Measurements from ENCODE around the gene CA6. TPM values are rescaled to one million over a fixed set of nuclear protein-coding genes. Genes with fewer than 3 reads are reported as not detected.

Gene CA6
- total RNA-seq, 2 donors from 2014 or later: 1.6 to 2.5 TPM

- ATAC-seq (replicated peaks in 1 of 2): peak in 1 of 2 donors; percentile 28
- no peaks in the 10 kb centered on the region for H3K27me3 Mint-ChIP-seq (ENCODE audit: low read depth)
- no peak for DNase-seq
- H3K36me3 Mint-ChIP-seq (ENCODE audit: insufficient read depth in 2 of 2): peaks cover 0 to 2% of the 10 kb centered on the region in 2 donors
- peak overlapping the region; percentile 62 for H3K27ac Mint-ChIP-seq
- H3K4me1 Mint-ChIP-seq (ENCODE audit: low read depth): peaks cover 61% of the 10 kb centered on the region
- H3K9me3 Mint-ChIP-seq: no peaks in the 10 kb centered on the region
- peak overlapping the region; percentile 34 to 48 for H3K4me3 Mint-ChIP-seq
These were observed 7.3 kb upstream of the CA6 start for GRCh38 chr1:8938232-8938999.

GRCh38 chr1:8939000-8939265 lies 6.7 kb upstream of the CA6 start:
- Mint-ChIP-seq H3K9me3 (no peaks in the 10 kb centered on the region), H3K27ac (peak overlapping the region; percentile 62), H3K4me3 (peak overlapping the region in 1 of 2 donors; percentile 34), H3K36me3 (ENCODE audit: insufficient read depth in 2 of 2) (peaks cover 0 to 2% of the 10 kb centered on the region in 2 donors), H3K27me3 (ENCODE audit: low read depth) (no peaks in the 10 kb centered on the region), H3K4me1 (ENCODE audit: low read depth) (peaks cover 67% of the 10 kb centered on the region)
- ATAC-seq (replicated peaks in 1 of 2) (no peak), DNase-seq (no peak)

GRCh38 chr1:8939362-8939995 lies 6.2 kb upstream of the CA6 start:
- Mint-ChIP-seq H3K27ac (peak overlapping the region; percentile 53), H3K4me1 (ENCODE audit: low read depth) (peaks cover 72% of the 10 kb centered on the region), H3K36me3 (ENCODE audit: insufficient read depth in 2 of 2) (peaks cover 0 to 2% of the 10 kb centered on the region in 2 donors), H3K9me3 (no peaks in the 10 kb centered on the region), H3K27me3 (ENCODE audit: low read depth) (no peaks in the 10 kb centered on the region), H3K4me3 (peak overlapping the region in 1 of 2 donors; percentile 21)
- ATAC-seq (replicated peaks in 1 of 2) (peak in 1 of 2 donors; percentile 31), DNase-seq (no peak)

GRCh38 chr1:8941906-8942305 lies 3.8 kb upstream of the CA6 start:
- H3K4me3 Mint-ChIP-seq: peak overlapping the region; percentile 9 to 23
- no peaks in the 10 kb centered on the region for H3K9me3 Mint-ChIP-seq
- no peaks in the 10 kb centered on the region for H3K27me3 Mint-ChIP-seq (ENCODE audit: low read depth)

GRCh38 chr1:8943498-8944405 lies 1.9 kb upstream of the CA6 start:
- H3K36me3 Mint-ChIP-seq (ENCODE audit: insufficient read depth in 2 of 2): peaks cover 0 to 2% of the 10 kb centered on the region in 2 donors

More at GRCh38 chr1:8941906-8942305, 3.8 kb upstream of the CA6 start:
- Mint-ChIP-seq H3K36me3 (ENCODE audit: insufficient read depth in 2 of 2) (peaks cover 0 to 2% of the 10 kb centered on the region in 2 donors), H3K4me1 (ENCODE audit: low read depth) (peaks cover 88% of the 10 kb centered on the region), H3K27ac (no peak overlapping the region)
- ATAC-seq (replicated peaks in 1 of 2) (peak; percentile 75 to 77), DNase-seq (no peak)

GRCh38 chr1:8947127-8947691 lies 1.5 kb downstream of the CA6 start:
- DNase-seq: peak in 1 of 2 donors; percentile 34
- Mint-ChIP-seq H3K4me3 (peak overlapping the region; percentile 69 to 72), H3K4me1 (ENCODE audit: low read depth) (peaks cover 55% of the 10 kb centered on the region)

More at GRCh38 chr1:8943498-8944405, 1.9 kb upstream of the CA6 start:
- peak overlapping the region; percentile 86 for H3K27ac Mint-ChIP-seq
- ATAC-seq (replicated peaks in 1 of 2) (no peak), DNase-seq (no peak)
- H3K27me3 Mint-ChIP-seq (ENCODE audit: low read depth): no peaks in the 10 kb centered on the region
- peak overlapping the region; percentile 23 to 63 for H3K4me3 Mint-ChIP-seq
- peaks cover 89% of the 10 kb centered on the region for H3K4me1 Mint-ChIP-seq (ENCODE audit: low read depth)
- H3K9me3 Mint-ChIP-seq: no peaks in the 10 kb centered on the region

GRCh38 chr1:8950309-8950708 lies 4.6 kb downstream of the CA6 start:
- DNase-seq (no peak), ATAC-seq (replicated peaks in 1 of 2) (no peak)
- H3K4me3 Mint-ChIP-seq: no peak overlapping the region
- no peak overlapping the region for H3K27ac Mint-ChIP-seq
- H3K36me3 Mint-ChIP-seq (ENCODE audit: insufficient read depth in 2 of 2): no peaks in the 10 kb centered on the region
- H3K9me3 Mint-ChIP-seq: no peaks in the 10 kb centered on the region
- peaks cover 35% of the 10 kb centered on the region for H3K4me1 Mint-ChIP-seq (ENCODE audit: low read depth)
- H3K27me3 Mint-ChIP-seq (ENCODE audit: low read depth): no peaks in the 10 kb centered on the region

More at GRCh38 chr1:8947127-8947691, 1.5 kb downstream of the CA6 start:
- no peak for ATAC-seq (replicated peaks in 1 of 2)
- Mint-ChIP-seq H3K36me3 (ENCODE audit: insufficient read depth in 2 of 2) (no peaks in the 10 kb centered on the region), H3K27ac (peak overlapping the region; percentile 98), H3K9me3 (no peaks in the 10 kb centered on the region), H3K27me3 (ENCODE audit: low read depth) (no peaks in the 10 kb centered on the region)

GRCh38 chr1:8951231-8951630 lies 5.6 kb downstream of the CA6 start:
- H3K27me3 Mint-ChIP-seq (ENCODE audit: low read depth): no peaks in the 10 kb centered on the region
- no peak for ATAC-seq (replicated peaks in 1 of 2)
- no peaks in the 10 kb centered on the region for H3K9me3 Mint-ChIP-seq
- peaks cover 33% of the 10 kb centered on the region for H3K4me1 Mint-ChIP-seq (ENCODE audit: low read depth)
- DNase-seq: no peak
- H3K27ac Mint-ChIP-seq: no peak overlapping the region
- no peak overlapping the region for H3K4me3 Mint-ChIP-seq
- H3K36me3 Mint-ChIP-seq (ENCODE audit: insufficient read depth in 2 of 2): no peaks in the 10 kb centered on the region

- Mint-ChIP-seq H3K27me3 (ENCODE audit: low read depth) (no peaks in the 10 kb centered on the region), H3K4me3 (no peak overlapping the region), H3K9me3 (peaks cover 1 to 2% of the 10 kb centered on the region in 2 donors), H3K27ac (no peak overlapping the region), H3K36me3 (ENCODE audit: insufficient read depth in 2 of 2) (peaks cover 6 to 9% of the 10 kb centered on the region in 2 donors), H3K4me1 (ENCODE audit: low read depth) (peaks cover 37% of the 10 kb centered on the region)
- DNase-seq (no peak), ATAC-seq (replicated peaks in 1 of 2) (no peak)
These were observed 9.7 kb downstream of the CA6 start for GRCh38 chr1:8955406-8955805.

- ATAC-seq (replicated peaks in 1 of 2) (peak in 1 of 2 donors; percentile 15), DNase-seq (no peak)
- Mint-ChIP-seq H3K36me3 (ENCODE audit: insufficient read depth in 2 of 2) (peaks cover 7 to 12% of the 10 kb centered on the region in 2 donors), H3K27ac (no peak overlapping the region), H3K9me3 (peaks cover 2 to 5% of the 10 kb centered on the region in 2 donors), H3K4me1 (ENCODE audit: low read depth) (peaks cover 49% of the 10 kb centered on the region), H3K27me3 (ENCODE audit: low read depth) (no peaks in the 10 kb centered on the region), H3K4me3 (no peak overlapping the region)
These were observed 11.0 kb downstream of the CA6 start for GRCh38 chr1:8956461-8957349.

GRCh38 chr1:8962812-8963530 lies 17.3 kb downstream of the CA6 start:
- peaks cover 7 to 17% of the 10 kb centered on the region in 2 donors for H3K36me3 Mint-ChIP-seq (ENCODE audit: insufficient read depth in 2 of 2)
- peak overlapping the region; percentile 56 for H3K27ac Mint-ChIP-seq
- peaks cover 2 to 5% of the 10 kb centered on the region in 2 donors for H3K9me3 Mint-ChIP-seq
- peak overlapping the region; percentile 69 to 74 for H3K4me3 Mint-ChIP-seq
- peaks cover 88% of the 10 kb centered on the region for H3K4me1 Mint-ChIP-seq (ENCODE audit: low read depth)
- no peaks in the 10 kb centered on the region for H3K27me3 Mint-ChIP-seq (ENCODE audit: low read depth)
- peak; percentile 39 to 64 for ATAC-seq (replicated peaks in 1 of 2)
- DNase-seq: peak; percentile 59 to 64
